ENCODE data around the gene ZNF384.

Gene ZNF384

DNA sequence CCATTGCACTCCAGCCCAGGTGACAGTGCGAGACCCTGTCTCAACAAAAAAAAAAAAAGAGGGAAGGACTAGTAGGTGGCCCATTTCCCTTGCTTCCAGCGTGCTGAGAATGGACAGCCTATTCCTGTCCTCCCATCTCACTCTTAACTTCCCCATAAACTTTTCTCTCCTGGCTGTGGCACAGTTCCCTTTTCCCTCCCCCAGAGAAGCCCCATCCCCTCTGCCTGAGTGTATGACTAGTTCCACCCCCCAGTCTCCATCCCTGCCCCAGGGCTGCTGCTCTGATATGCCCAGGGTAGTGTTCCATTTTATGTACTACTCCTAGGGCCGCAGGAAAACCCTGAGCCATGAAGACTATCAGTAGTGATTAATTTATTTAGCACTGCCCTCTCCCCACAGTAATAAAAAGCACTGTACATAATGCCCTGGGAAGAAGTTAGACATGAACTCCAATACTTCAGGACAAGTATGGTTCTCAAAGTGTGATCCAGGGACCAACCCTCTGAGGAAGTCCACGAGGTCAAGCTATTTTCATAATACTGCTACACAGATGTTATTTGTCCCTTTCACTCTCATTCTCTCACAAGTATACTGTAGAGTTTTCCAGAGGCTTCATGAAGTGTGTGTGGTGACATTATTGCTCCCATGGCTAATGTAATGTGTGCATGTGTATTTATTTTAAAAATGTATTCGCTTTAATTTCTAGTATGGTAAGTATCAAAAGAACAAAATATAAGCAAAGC is 70.5 kb downstream of the ZNF384 start:
- Histone ChIP-seq H3K27ac (ENCODE audit: low read depth, low read length, severe bottlenecking) (no peak overlapping the region), H3K4me3 (ENCODE audit: extremely low read depth, insufficient read depth, low read length, poor library complexity, severe bottlenecking) (no peak overlapping the region), H3K4me1 (ENCODE audit: control insufficient read depth, insufficient read depth, low read length, poor library complexity, severe bottlenecking) (peaks cover 6% of the 10 kb centered on the region), H3K9me3 (ENCODE audit: control insufficient read depth, low read length) (no peaks in the 10 kb centered on the region), H3K36me3 (ENCODE audit: control insufficient read depth, insufficient read depth, low read length) (no peaks in the 10 kb centered on the region)
- 90 to 100% methylated on average over 2 to 3 of the region's 5 CpGs for WGBS, 2 experiments (ENCODE audit: insufficient coverage in 2 of 2)
